Measurements from ENCODE around the gene LPAR6.

- TF ChIP-seq CTCF (IDR thresholded peaks at IDR 0.05): no peak
- TF ChIP-seq EP300 (IDR thresholded peaks at IDR 0.05): no peak
- no peak for TF ChIP-seq POLR2AphosphoS5 (IDR thresholded peaks at IDR 0.05)
These were observed 35.1 kb downstream of the LPAR6 start for GRCh38 chr13:48377857-48378256.

Data from stomach (tissue), 4 donors.